C4-2B (cell line): ENCODE data around the gene TPRX1.

Source experiments
- ZFX ChIP-seq: fragments of 450-650 bp; IDR thresholded peaks from 2 replicates; pipeline ENCODE4 v1.6.1; 2017
- TF ChIP-seq, protein P1 (sequence below): fragments of 450-650 bp; conservative IDR thresholded peaks from 2 replicates; pipeline ENCODE4 v1.5.1; 2017; ENCODE audit warnings: mild to moderate bottlenecking

DNA sequence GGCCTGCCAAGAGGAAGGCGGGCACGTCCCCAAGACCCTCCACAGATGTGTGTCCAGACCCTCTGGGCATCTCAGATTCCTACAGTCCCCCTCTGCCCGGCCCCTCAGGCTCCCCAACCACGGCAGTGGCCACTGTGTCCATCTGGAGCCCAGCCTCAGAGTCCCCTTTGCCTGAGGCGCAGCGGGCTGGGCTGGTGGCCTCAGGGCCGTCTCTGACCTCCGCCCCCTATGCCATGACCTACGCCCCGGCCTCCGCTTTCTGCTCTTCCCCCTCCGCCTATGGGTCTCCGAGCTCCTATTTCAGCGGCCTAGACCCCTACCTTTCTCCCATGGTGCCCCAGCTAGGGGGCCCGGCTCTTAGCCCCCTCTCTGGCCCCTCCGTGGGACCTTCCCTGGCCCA lies 35.1 kb upstream of the TPRX1 start:
- TF ChIP-seq, protein P1, sequence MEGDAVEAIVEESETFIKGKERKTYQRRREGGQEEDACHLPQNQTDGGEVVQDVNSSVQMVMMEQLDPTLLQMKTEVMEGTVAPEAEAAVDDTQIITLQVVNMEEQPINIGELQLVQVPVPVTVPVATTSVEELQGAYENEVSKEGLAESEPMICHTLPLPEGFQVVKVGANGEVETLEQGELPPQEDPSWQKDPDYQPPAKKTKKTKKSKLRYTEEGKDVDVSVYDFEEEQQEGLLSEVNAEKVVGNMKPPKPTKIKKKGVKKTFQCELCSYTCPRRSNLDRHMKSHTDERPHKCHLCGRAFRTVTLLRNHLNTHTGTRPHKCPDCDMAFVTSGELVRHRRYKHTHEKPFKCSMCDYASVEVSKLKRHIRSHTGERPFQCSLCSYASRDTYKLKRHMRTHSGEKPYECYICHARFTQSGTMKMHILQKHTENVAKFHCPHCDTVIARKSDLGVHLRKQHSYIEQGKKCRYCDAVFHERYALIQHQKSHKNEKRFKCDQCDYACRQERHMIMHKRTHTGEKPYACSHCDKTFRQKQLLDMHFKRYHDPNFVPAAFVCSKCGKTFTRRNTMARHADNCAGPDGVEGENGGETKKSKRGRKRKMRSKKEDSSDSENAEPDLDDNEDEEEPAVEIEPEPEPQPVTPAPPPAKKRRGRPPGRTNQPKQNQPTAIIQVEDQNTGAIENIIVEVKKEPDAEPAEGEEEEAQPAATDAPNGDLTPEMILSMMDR = no peak
- TF ChIP-seq ZFX = no peak
